GM23338 (cell line): ENCODE results near the gene MEX3B.

Source experiments
- CTCF ChIP-seq, 2 experiments: fragments of 200-600 bp in 1 of 2; sonication (generic) in 1 of 2; conservative IDR thresholded peaks; 2 replicates each; pipeline versions ENCODE4 v1.5.1 to v1.6.1; 2016 to 2017; ENCODE audit warnings: antibody characterized with exemption in 2 of 2, low read depth in 2 of 2, mild to moderate bottlenecking in 2 of 2, moderate library complexity in 1 of 2
- EZH2 ChIP-seq: fragments of 200-600 bp; sonication (generic); IDR thresholded peaks from one replicate; pipeline ENCODE4 v1.8.0; 2017; ENCODE audit warnings: antibody characterized with exemption, mild to moderate bottlenecking, low read depth; ENCODE audit not compliant: unreplicated experiment
- EZH2phosphoT487 ChIP-seq: fragments of 200-600 bp; sonication (generic); IDR thresholded peaks from one replicate; pipeline ENCODE4 v1.8.1; 2018; ENCODE audit warnings: antibody characterized with exemption; ENCODE audit not compliant: unreplicated experiment
- JUNB ChIP-seq: IDR thresholded peaks from one replicate; pipeline ENCODE4 v1.6.1; 2016; ENCODE audit warnings: antibody characterized with exemption; ENCODE audit not compliant: unreplicated experiment
- POLR2AphosphoS5 ChIP-seq: IDR thresholded peaks from 2 replicates; pipeline ENCODE4 v1.6.1; 2016; ENCODE audit warnings: antibody characterized with exemption, low read depth
- REST ChIP-seq: IDR thresholded peaks from one replicate; pipeline ENCODE4 v1.6.1; 2018; ENCODE audit warnings: antibody characterized with exemption; ENCODE audit not compliant: unreplicated experiment

- TF ChIP-seq POLR2AphosphoS5 (no peak), CTCF (conservative IDR thresholded peaks at IDR 0.05; ENCODE audit: low read depth in 2 of 2) (no peak), EZH2 (no peak), REST (no peak), JUNB (no peak), EZH2phosphoT487 (no peak)
These were observed 40.6 kb upstream of the MEX3B start for GRCh38 chr15:82086243-82086995.
